Urothelium cell line (cell line): ENCODE results near the gene LARP1.
"Not testable (repeated sequence)": the region's sequence is repeated elsewhere in the genome, so short reads cannot be mapped to it uniquely, and the experiment has no call there.

Experiments used
- DNase-seq: peaks from one replicate; pipeline ENCODE4 v3.0.0; 2011; ENCODE audit warnings: low spot score, mixed read lengths
- FAIRE-seq: peaks from 2 replicates; lab custom pipeline; 2011; peaks lifted over from hg19 to GRCh38; lab: Jason Lieb, UNC

The LARP1 gene

GRCh38 chr5:154755361-154756008, at the start of gene LARP1:
Gene LARP1, plus strand, starts transcription at chr5:154755377. Its CDS starts 381 bp downstream, at chr5:154755758.
- peak; percentile 64 for DNase-seq

GRCh38 chr5:154706416-154706815, 48.8 kb upstream of the LARP1 start:
- DNase-seq (no peak), FAIRE-seq (no peak)

More at GRCh38 chr5:154755361-154756008, at the start of gene LARP1:
- FAIRE-seq, result no peak

GRCh38 chr5:154707641-154708040, 47.5 kb upstream of the LARP1 start:
- DNase-seq (no peak), FAIRE-seq (no peak)

DNA sequence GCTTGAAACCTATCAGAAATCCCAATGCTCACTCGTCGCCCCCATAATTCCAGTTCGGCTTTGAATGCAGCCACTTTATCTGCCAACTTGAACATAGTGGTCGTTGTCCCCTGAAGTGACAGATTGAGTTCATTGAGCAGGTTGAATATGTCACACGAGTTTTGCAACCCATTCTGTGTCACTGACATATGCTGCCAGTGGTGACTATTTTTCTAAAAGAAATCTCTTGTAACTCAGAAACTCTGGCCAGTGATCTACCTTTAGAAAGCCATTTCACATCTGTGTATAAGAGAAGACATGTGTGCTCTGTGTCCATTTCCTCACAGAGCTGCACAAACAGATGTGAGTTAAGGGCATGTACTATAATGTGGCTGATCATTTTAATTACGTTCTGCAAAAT, 47.0 kb upstream of the LARP1 start:
- FAIRE-seq, result no peak
- DNase-seq, result no peak

DNA sequence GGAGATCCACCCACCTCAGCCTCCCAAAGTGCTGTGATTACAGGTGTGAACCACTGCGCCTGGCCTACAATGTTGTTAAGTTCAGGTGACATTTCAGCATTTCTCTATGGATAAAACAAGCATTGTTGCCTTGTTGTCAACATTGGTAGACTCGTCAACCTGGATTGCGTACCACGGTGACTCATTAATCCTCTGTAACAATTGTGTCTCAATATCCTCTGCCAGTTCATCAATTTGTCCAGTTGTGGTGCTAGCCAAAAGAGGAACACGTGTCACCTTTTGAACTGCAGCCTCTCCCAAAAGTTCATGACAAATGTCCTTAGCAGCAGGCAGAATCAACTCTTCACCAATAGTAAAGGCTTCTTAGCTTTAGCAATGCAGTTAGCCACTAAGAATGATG, 46.3 kb upstream of the LARP1 start:
- DNase-seq, result no peak

GRCh38 chr5:154709368-154710305, 45.5 kb upstream of the LARP1 start:
- DNase-seq (no peak), FAIRE-seq (no peak)

More for the DNA sequence above, 46.3 kb upstream of the LARP1 start:
- peak; percentile 27 for FAIRE-seq

DNA sequence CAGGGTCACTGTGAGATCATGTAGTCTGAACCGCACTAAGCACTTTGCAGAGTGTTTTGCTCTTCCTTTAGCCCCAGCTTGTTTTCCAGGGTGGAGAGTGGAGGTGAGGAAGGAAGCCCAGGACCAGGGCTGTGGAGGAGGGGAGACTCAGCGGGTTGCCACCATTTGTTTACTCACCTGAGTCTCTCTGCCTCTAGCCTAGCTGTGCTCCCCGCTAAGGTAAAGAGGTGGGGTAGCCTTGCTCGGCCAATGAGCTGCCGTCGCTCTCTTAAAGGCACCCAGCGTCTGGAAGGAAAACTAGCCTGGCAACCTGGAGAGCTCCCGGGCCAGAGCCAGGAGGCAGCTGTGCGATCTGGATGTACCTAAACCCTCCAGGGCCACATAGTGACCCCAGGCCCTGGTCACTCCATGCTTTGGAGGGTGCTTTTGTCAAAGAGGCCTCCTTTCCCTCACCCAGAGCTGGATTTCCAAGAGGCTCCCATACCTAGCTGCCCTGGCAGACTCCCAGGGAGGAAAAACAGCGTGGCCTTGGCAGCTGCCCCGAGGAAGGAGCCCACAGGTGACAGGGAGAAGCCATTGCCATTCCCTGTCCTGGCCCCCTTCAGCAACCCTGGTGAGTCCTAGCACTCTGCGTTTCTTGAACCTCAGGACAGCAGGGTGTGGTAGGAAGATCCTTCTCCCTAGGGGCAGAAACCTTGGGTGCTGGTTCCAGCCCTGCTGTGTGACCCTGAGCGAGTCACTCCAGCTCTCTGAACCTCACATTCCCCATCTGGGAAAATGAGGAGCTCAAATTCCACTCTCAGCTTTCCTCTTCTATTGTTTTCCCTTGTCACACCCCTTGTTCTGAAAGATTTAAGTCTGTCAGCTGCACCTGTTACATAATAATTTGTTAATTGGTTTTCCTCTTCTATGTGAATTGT, 42.4 kb upstream of the LARP1 start:
- DNase-seq (no peak), FAIRE-seq (no peak)

DNA sequence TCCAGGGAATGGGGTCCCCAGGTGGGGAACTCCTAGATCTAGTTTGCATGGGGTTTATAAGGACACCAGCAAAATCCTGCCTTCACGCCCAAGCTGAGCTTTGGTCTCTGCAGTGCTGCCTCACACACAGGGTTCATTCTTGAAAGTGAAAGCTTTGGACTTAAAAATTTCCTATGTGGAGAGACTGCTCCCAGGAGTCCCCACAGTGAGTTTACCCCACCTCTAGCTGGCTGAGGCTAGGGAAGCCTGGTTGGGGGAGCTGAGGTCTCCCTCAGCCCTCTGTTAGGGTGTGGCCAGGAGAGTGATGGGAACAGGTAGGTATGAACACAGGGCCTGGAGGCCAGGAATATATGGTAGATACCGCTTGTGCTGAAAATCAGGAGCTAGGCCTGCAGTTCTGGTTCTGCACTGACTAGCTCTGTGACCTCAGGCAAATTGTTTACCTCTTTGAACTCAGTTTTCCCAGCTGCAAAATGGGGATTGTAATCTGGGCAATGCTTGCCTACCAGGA, 41.5 kb upstream of the LARP1 start:
- FAIRE-seq (no peak), DNase-seq (no peak)

DNA sequence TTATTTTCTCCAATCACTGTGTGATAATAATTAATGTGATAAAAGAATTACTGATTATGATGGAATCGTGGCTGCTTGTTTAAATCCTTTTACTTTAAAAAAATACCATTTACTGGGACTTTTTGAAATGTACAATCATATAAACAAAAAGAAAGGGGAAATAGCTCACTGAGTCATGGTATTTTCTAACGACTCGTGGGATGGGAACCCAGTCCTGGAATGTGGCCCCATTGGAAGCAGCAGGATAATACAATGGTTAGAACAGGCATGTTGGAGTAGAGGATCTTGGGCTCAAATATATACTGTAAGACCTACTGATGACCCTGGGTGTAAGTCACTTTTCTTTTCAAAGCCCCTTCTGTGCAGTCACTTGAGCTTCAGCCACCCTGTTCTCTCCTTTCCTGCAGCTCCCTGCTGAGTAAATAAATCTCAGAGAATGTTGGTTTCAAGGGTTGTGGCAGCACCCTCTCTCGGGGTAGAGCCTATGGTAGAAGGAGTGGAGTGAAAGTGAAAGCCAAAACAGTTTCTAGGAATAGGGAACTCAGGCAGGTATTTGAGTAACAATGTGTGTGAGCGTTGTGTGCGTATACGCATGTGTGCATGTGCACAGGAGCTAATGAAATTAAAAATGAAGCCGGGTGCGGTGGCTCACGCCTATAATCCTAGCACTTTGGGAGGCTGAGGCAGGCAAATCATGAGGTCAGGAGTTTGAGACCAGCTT, 40.8 kb upstream of the LARP1 start:
- DNase-seq, result no peak
- no peak for FAIRE-seq

GRCh38 chr5:154721481-154722058, 33.6 kb upstream of the LARP1 start:
- FAIRE-seq (no peak), DNase-seq (no peak)

DNA sequence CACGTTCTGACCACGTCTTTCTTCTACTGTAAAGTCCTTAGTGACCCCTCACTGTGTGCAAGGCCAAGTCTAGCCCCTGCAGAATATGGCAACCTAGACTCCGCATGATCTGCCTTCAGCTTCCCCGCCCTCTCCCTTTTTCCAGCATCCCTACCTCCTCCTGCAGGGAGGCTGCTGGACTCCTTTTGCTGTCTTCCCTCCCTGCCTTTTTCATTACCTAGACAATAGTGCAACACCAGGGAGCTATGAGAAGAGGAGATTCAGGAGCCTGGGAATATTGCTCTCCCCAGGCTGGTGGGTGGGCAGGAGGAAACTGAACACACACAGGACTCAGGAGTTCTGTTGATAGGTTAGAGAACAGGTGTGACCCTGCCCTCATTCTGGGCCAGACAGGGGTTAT, 33.1 kb upstream of the LARP1 start:
- no peak for DNase-seq
- FAIRE-seq, result no peak

DNA sequence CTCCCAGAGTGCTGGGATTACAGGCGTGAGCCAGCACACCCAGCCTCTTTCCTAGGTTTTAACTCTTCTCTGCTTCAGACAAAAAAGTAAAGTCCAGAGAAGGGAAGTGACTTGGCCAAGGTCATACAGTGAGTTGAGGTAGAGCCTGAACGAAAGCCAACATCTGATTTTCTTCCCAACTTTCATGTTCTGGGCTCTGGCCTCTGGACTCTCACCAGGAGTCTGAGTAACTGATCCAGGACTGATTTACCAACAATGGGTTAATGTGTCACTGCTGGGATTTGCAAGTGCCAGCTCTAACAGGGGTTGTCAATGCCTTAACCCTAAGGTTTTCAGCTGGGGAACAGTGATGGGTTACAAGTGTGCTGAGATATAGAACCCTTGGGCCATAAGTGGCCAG, 32.2 kb upstream of the LARP1 start:
- FAIRE-seq, result no peak
- no peak for DNase-seq

DNA sequence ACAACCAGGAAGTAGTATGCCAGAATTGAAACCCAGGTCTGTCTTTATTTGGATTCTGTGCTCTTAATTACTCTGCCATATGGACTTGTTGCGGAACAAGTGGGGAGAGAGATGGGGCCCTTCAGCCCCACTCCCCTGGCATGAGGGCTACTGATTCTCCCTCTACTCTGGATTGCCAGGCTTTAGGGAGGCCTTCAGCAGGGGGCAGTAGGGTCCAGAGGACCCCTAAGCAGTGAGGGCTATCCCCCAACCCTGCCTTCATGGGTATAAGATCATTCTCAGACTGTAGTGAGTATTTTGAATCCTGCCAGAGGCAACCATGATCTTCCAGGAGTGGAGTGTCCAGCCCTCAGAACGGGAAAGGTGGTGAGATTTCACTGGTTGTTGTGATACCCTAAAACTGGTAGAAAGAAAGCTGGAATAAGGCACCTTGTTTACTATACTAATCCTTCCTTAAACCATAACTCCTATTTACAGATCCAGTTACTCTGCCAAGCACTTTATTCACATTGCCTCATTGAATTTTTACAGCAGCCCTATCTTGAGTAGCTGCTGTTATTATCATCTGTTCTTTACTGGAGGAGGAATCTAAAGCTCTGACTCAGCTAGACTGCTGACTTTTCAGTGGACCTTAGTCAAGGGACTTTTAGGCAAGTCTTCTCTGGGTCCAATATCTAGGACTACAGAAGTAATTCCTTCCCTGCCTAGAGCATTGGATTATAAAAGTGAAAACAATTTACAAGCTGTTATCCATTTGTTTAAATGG, 31.3 kb upstream of the LARP1 start:
- FAIRE-seq, result no peak
- no peak for DNase-seq

GRCh38 chr5:154727361-154727760, 27.8 kb upstream of the LARP1 start:
- DNase-seq (no peak), FAIRE-seq (no peak)

DNA sequence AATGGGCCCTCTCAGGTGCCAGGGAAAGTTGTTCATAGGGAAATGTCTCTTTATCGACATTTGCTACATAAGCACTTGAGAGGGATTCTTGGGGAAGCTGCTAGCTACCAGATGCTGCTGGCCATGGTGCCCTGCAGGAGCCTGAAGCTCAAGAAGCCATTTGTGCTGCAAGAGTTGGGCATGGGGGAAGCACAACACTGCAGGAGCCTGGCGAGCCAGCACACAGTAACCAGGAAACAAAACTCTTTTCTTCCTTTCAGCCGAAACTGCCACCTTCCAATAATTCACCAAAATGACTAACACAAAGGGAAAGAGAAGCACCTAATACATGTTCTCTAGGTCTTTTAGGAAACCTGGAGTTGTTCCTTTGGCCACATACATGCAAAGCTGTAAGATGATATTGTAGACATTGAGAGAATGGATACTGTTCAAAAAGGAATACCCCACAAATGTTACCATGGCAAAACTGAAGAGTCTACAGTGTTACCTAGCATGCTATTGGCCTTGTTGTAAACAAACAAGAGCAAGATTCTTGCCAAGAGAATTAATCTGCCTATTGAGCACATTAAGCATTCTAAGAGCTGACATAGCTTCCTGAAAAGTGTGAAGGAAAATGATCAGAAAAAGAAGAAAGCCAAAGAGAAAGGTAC, 26.1 kb upstream of the LARP1 start:
- FAIRE-seq (no peak), DNase-seq (no peak)

GRCh38 chr5:154729613-154730012, 25.6 kb upstream of the LARP1 start:
- DNase-seq (no peak), FAIRE-seq (no peak)

DNA sequence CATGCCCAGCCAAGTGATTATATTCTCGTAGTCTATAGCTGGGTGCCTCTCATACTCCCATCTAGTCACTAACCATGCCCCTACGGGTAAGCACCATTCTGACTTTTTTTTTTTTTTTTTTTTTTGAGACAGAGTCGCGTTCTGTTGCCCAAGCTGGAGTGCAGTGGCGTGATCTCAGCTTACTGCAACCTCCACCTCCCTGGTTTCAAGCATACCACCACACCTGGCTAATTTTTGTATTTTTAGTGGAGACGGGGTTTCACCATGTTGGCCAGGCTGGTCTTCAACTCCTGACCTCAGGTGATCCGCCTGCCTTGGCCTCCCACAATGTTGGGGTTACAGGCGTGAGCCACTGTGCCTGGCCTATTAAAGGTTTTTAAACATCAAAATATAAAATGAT, 24.4 kb upstream of the LARP1 start:
- not testable (repeated sequence) for FAIRE-seq, DNase-seq

- DNase-seq (no peak), FAIRE-seq (no peak)
Measured at GRCh38 chr5:154732212-154732611, 23.0 kb upstream of the LARP1 start.
